Measurements from ENCODE around the gene ANGPTL8. TPM values are rescaled to one million over a fixed set of nuclear protein-coding genes. Genes with fewer than 3 reads are reported as not detected.

ANGPTL8 gene
- total and polyA plus RNA-seq, 10 of the 15 experiments (the other 5 are each of a cell fraction or from before 2014, with no cell fraction given): not detected

- 72% methylated on average over 7 of the region's 7 CpGs for WGBS (ENCODE audit: insufficient coverage, insufficient replicate concordance, low lambda C conversion rate, missing lambda C conversion rate)
- TF ChIP-seq IKZF2 (IDR thresholded peaks at IDR 0.05): no peak
- TF ChIP-seq PRDM15 (CRISPR knock-in tag; IDR thresholded peaks at IDR 0.05): no peak
- no peak for TF ChIP-seq CBFB (IDR thresholded peaks at IDR 0.05; ENCODE audit: low read depth)
- no peak for TF ChIP-seq JUNB (IDR thresholded peaks at IDR 0.05)
- TF ChIP-seq TCF12 (IDR thresholded peaks at IDR 0.05; ENCODE audit: low read depth, low read length): no peak
- TF ChIP-seq ELK1 (IDR thresholded peaks at IDR 0.05; ENCODE audit: low read depth, low read length): no peak
- TF ChIP-seq PML (IDR thresholded peaks at IDR 0.05; ENCODE audit: low read length): no peak
- no peak for TF ChIP-seq ATF3 (IDR thresholded peaks at IDR 0.05; ENCODE audit: borderline replicate concordance, extremely low read depth, low read depth, low read length)
- no peak for TF ChIP-seq SKIL (IDR thresholded peaks at IDR 0.05; ENCODE audit: low read depth, poor library complexity, severe bottlenecking)
- TF ChIP-seq SUZ12 (IDR thresholded peaks at IDR 0.05; ENCODE audit: unreplicated experiment): no peak
- TF ChIP-seq MLLT1 (IDR thresholded peaks at IDR 0.05): no peak
- no peak for TF ChIP-seq MEF2B (IDR thresholded peaks at IDR 0.05; ENCODE audit: partially characterized antibody, poor library complexity, severe bottlenecking)
- no peak for TF ChIP-seq ASH2L (IDR thresholded peaks at IDR 0.05; ENCODE audit: borderline replicate concordance, low read depth)
- TF ChIP-seq NR2C2 (IDR thresholded peaks at IDR 0.05; ENCODE audit: borderline replicate concordance, control insufficient read depth, insufficient read length, low read depth): no peak
- TF ChIP-seq MTA3 (IDR thresholded peaks at IDR 0.05; ENCODE audit: borderline replicate concordance, low read length): no peak
- TF ChIP-seq KLF5 (IDR thresholded peaks at IDR 0.05; ENCODE audit: partially characterized antibody): no peak
- no peak for TF ChIP-seq ZNF622 (IDR thresholded peaks at IDR 0.05)
These were observed 15.0 kb upstream of the ANGPTL8 start for GRCh38 chr19:11224429-11224828.

More at GRCh38 chr19:11224429-11224828, 15.0 kb upstream of the ANGPTL8 start:
- no peaks in the 10 kb centered on the region for H3K27me3 ChIP-seq (replicated peaks in 1 of 2; ENCODE audit: control insufficient read depth in 2 of 2, insufficient read depth in 2 of 2, low read length in 1 of 2)
- no peaks in the 10 kb centered on the region for H4K20me1 ChIP-seq (ENCODE audit: control insufficient read depth, insufficient read depth)
- H3K27ac ChIP-seq (ENCODE audit: control insufficient read depth, insufficient read depth): no peak overlapping the region
- no peak overlapping the region for H2AFZ ChIP-seq (ENCODE audit: control insufficient read depth, low read depth, low read length)
- ChIA-PET POLR2A (no interaction called here), CTCF (interaction anchor here (1.3 kb wide), 1 partner anchor 99 kb away, joined by 5 read pairs; no protein-coding TSS in a partner anchor), RAD21 (ENCODE audit: unreplicated experiment) (no interaction called here), SMC1A (ENCODE audit: uncharacterized antibody, unreplicated experiment) (no interaction called here)
- in situ Hi-C loops (cut with MboI) (no loop called here), intact Hi-C loops (cut with micrococcal nuclease; ENCODE audit: unreplicated experiment) (no loop called here)
- no peaks in the 10 kb centered on the region; the same call in 1 of the 2 replicates for H3K4me1 ChIP-seq (ENCODE audit: control insufficient read depth, insufficient read depth, low read length)
- no peaks in the 10 kb centered on the region for H3K36me3 ChIP-seq (ENCODE audit: control insufficient read depth in 2 of 2, insufficient read depth in 2 of 2, low read length in 1 of 2)
- H3K4me3 ChIP-seq: no peak overlapping the region
- no peak for DNase-seq (ENCODE audit: low read depth, low spot score)
- no peak for FAIRE-seq
- H3K9me3 ChIP-seq (replicated peaks; ENCODE audit: control insufficient read depth, insufficient read depth, low read length): no peaks in the 10 kb centered on the region; the same call in 2 of the 3 replicates
- no peak overlapping the region for H3K9ac ChIP-seq (ENCODE audit: control insufficient read depth, insufficient read depth, low read length)
- no TSS peak for BruUV-seq (replicated peaks)
- H3K4me2 ChIP-seq (ENCODE audit: control insufficient read depth, insufficient read depth): no peak overlapping the region
- H3K79me2 ChIP-seq (ENCODE audit: control insufficient read depth, insufficient read depth, low read length): no peaks in the 10 kb centered on the region
- no peak for ATAC-seq

Measured in GM12878 (cell line).